GM21390 (cell line): Measurements from ENCODE around the gene RAPGEF4.
"Not testable (repeated sequence)": the region's sequence is repeated elsewhere in the genome, so short reads cannot be mapped to it uniquely, and the experiment has no call there.

Experiments used
- ATAC-seq: cut with Tn5 transposase; IDR thresholded peaks from one replicate; pipeline ENCODE4 v1.9.1; 2021; ENCODE audit not compliant: unreplicated experiment

Gene RAPGEF4

GRCh38 chr2:172770887-172771286 lies 35.2 kb downstream of the RAPGEF4 start:
- no peak for ATAC-seq

- no peak for ATAC-seq
These were observed 37.0 kb downstream of the RAPGEF4 start for GRCh38 chr2:172772633-172773032.

GRCh38 chr2:172774302-172774701 lies 38.7 kb downstream of the RAPGEF4 start:
- no peak for ATAC-seq

GRCh38 chr2:172775319-172775718 lies 39.7 kb downstream of the RAPGEF4 start:
- no peak for ATAC-seq

- no peak for ATAC-seq
These were observed 41.8 kb downstream of the RAPGEF4 start for GRCh38 chr2:172777431-172777830.

- no peak for ATAC-seq
These were observed 47.0 kb downstream of the RAPGEF4 start for GRCh38 chr2:172782506-172783164.

GRCh38 chr2:172783165-172783898 lies 47.7 kb downstream of the RAPGEF4 start:
- ATAC-seq, result no peak

- ATAC-seq, result no peak
These were observed 53.2 kb downstream of the RAPGEF4 start for GRCh38 chr2:172788871-172789270.

GRCh38 chr2:172790404-172790803 lies 54.8 kb downstream of the RAPGEF4 start:
- ATAC-seq, result no peak

- ATAC-seq, result no peak
These were observed 56.3 kb downstream of the RAPGEF4 start for GRCh38 chr2:172791953-172792352.

- ATAC-seq, result no peak
These were observed 57.1 kb downstream of the RAPGEF4 start for GRCh38 chr2:172792711-172793110.

- ATAC-seq, result not testable (repeated sequence)
These were observed 67.7 kb downstream of the RAPGEF4 start for GRCh38 chr2:172803308-172803707.

GRCh38 chr2:172804423-172804822 lies 68.8 kb downstream of the RAPGEF4 start:
- no peak for ATAC-seq

- no peak for ATAC-seq
These were observed 70.8 kb downstream of the RAPGEF4 start for GRCh38 chr2:172806493-172806892.

- no peak for ATAC-seq
These were observed 71.4 kb downstream of the RAPGEF4 start for GRCh38 chr2:172806996-172807395.

- no peak for ATAC-seq
These were observed 72.5 kb downstream of the RAPGEF4 start for GRCh38 chr2:172808156-172808555.

- no peak for ATAC-seq
These were observed 75.4 kb downstream of the RAPGEF4 start for GRCh38 chr2:172811027-172811426.

- no peak for ATAC-seq
These were observed 76.6 kb downstream of the RAPGEF4 start for GRCh38 chr2:172812158-172812744.

- no peak for ATAC-seq
These were observed 77.8 kb downstream of the RAPGEF4 start for GRCh38 chr2:172813314-172813888.

- no peak for ATAC-seq
These were observed 81.8 kb downstream of the RAPGEF4 start for GRCh38 chr2:172817411-172817810.

- ATAC-seq, result no peak
These were observed 84.3 kb downstream of the RAPGEF4 start for GRCh38 chr2:172819943-172820342.
